COLO668 (cell line): ENCODE results near the gene UBTF.

Experiments used
- DNase-seq: peaks from one replicate; lab custom pipeline; 2025; ENCODE audit not compliant: unreplicated experiment; lab: John Stamatoyannopoulos, UW

Gene UBTF

GRCh38 chr17:44219616-44220212, at the start of gene UBTF:
Gene UBTF, minus strand, starts transcription at chr17:44219675. Its CDS starts 1,446 bp downstream, at chr17:44218229.
- peak; percentile 74 for DNase-seq

- no peak for DNase-seq
These were observed 49.4 kb upstream of the UBTF start for GRCh38 chr17:44268709-44269534.

- DNase-seq, result no peak
These were observed 48.5 kb upstream of the UBTF start, which contains the start of gene SLC4A1 for GRCh38 chr17:44267818-44268490. Gene SLC4A1, minus strand, starts transcription at chr17:44268135. Its CDS starts 5,269 bp downstream, at chr17:44262866.

- DNase-seq, result no peak
These were observed 47.6 kb upstream of the UBTF start for GRCh38 chr17:44267165-44267455.

GRCh38 chr17:44266402-44267164, 47.1 kb upstream of the UBTF start:
- no peak for DNase-seq

- no peak for DNase-seq
These were observed 43.9 kb upstream of the UBTF start for GRCh38 chr17:44263345-44263902.

GRCh38 chr17:44262654-44263225, 43.3 kb upstream of the UBTF start:
- no peak for DNase-seq

GRCh38 chr17:44260296-44260695, 40.8 kb upstream of the UBTF start:
- DNase-seq, result no peak

GRCh38 chr17:44258811-44259351, 39.4 kb upstream of the UBTF start:
- DNase-seq, result no peak

- no peak for DNase-seq
These were observed 38.6 kb upstream of the UBTF start for GRCh38 chr17:44257815-44258760.

- DNase-seq, result no peak
These were observed 37.2 kb upstream of the UBTF start for GRCh38 chr17:44256671-44257070.

GRCh38 chr17:44255915-44256314, 36.4 kb upstream of the UBTF start:
- no peak for DNase-seq

- DNase-seq, result no peak
These were observed 35.1 kb upstream of the UBTF start for GRCh38 chr17:44254361-44255095.

- no peak for DNase-seq
These were observed 33.5 kb upstream of the UBTF start for GRCh38 chr17:44253006-44253405.

GRCh38 chr17:44251062-44251461, 31.6 kb upstream of the UBTF start:
- no peak for DNase-seq

- DNase-seq, result no peak
These were observed 30.2 kb upstream of the UBTF start for GRCh38 chr17:44249501-44250246.

GRCh38 chr17:44247876-44248736, 28.6 kb upstream of the UBTF start:
- no peak for DNase-seq
